OCI-M1 (cell line): ENCODE results near the gene ENO2.
A peak's percentile ranks its signal among the peaks of the same experiment; 100 is the strongest.

Experiments
- DNase-seq: peaks from one replicate; lab custom pipeline; 2025; lab: John Stamatoyannopoulos, UW

Gene ENO2

GRCh38 chr12:6912164-6912935 lies 2.0 kb upstream of the ENO2 start:
- DNase-seq = no peak

- peak; percentile 61 for DNase-seq
Measured at GRCh38 chr12:6914947-6915788, 788 bp downstream of the ENO2 start.

- DNase-seq = no peak
Measured at GRCh38 chr12:6915789-6916285, 1.5 kb downstream of the ENO2 start.

- no peak for DNase-seq
Measured at GRCh38 chr12:6916426-6917200, 2.2 kb downstream of the ENO2 start.

- no peak for DNase-seq
Measured at GRCh38 chr12:6917491-6918231, 3.3 kb downstream of the ENO2 start.

GRCh38 chr12:6919588-6919987 lies 5.2 kb downstream of the ENO2 start:
- DNase-seq = peak; percentile 40

- no peak for DNase-seq
Measured at GRCh38 chr12:6921539-6921938, 7.2 kb downstream of the ENO2 start.

- DNase-seq = no peak
Measured at GRCh38 chr12:6921996-6922946, 7.9 kb downstream of the ENO2 start.

- DNase-seq = no peak
Measured at GRCh38 chr12:6923003-6923732, 8.8 kb downstream of the ENO2 start.

- DNase-seq = no peak
Measured at GRCh38 chr12:6923851-6924250, 9.5 kb downstream of the ENO2 start.

GRCh38 chr12:6925239-6925539 lies 10.8 kb downstream of the ENO2 start:
- DNase-seq = no peak

GRCh38 chr12:6925540-6926279 lies 11.3 kb downstream of the ENO2 start:
- peak; percentile 28 for DNase-seq

GRCh38 chr12:6927379-6928021 lies 13.1 kb downstream of the ENO2 start, which contains the start of gene ATN1:
TSS of gene ATN1 (plus strand) at chr12:6927959. CDS start at chr12:6934002, 6,043 bp downstream.
- DNase-seq = peak; percentile 78

GRCh38 chr12:6928022-6928702 lies 13.8 kb downstream of the ENO2 start:
- peak; percentile 23 for DNase-seq

- no peak for DNase-seq
Measured at GRCh38 chr12:6928703-6929407, 14.5 kb downstream of the ENO2 start.

- DNase-seq = peak; percentile 77
Measured at GRCh38 chr12:6929466-6930452, 15.4 kb downstream of the ENO2 start.
